ENCODE measurements around the gene UBR4. TPM values are rescaled to one million over a fixed set of nuclear protein-coding genes. Genes with fewer than 3 reads are reported as not detected.

UBR4 gene
- total and polyA plus RNA-seq, 2 of the 8 experiments (the other 6 are each of a cell fraction or from before 2014, with no cell fraction given), result 139 to 152 TPM

DNA sequence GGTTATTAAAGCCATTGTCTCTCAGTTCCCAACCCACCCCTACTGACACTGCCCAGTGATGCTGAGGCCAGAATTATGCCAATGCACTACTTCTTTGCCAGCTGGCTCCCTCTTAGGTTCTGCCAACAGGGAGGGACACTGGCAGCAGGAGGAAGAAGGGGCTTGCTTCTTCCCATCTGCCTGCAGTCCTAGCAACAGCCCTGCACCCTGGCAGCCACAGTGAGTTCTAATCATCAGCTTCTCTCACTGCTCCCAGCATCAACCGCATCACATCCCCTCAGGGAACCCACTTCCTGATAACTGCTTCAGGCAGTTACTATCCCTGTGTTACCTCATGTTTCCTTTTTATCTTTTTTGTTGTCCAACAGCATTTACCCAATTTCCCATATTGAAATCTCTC, 86.2 kb downstream of the UBR4 start:
- Histone ChIP-seq H3K4ac (replicated peaks; ENCODE audit: insufficient read length, low read depth, low read length) (no peak overlapping the region), H4K5ac (ENCODE audit: insufficient read length, low read depth, low read length) (no peak overlapping the region), H3K4me3 (ENCODE audit: extremely low read depth in 1 of 4, insufficient read depth in 2 of 4, low read depth in 3 of 4, low read length in 4 of 4) (no peak overlapping the region), H3K9ac (replicated peaks in 1 of 4; ENCODE audit: extremely low read depth in 1 of 4, low read depth in 3 of 4, low read length in 3 of 4) (no peak overlapping the region), H3K4me1 (replicated peaks in 1 of 4; ENCODE audit: control insufficient read depth in 3 of 4, insufficient read depth in 4 of 4, low read length in 3 of 4) (no peaks in the 10 kb centered on the region), H2BK5ac (ENCODE audit: low read depth, low read length) (no peak overlapping the region), H3K23me2 (ENCODE audit: low read depth, low read length) (no peaks in the 10 kb centered on the region), H2BK12ac (ENCODE audit: low read depth, low read length) (no peak overlapping the region), H4K8ac (ENCODE audit: extremely low read depth, insufficient read depth, low read length) (no peak overlapping the region), H4K20me1 (replicated peaks in 1 of 2; ENCODE audit: control insufficient read depth in 1 of 2, insufficient read depth in 2 of 2, low read length in 2 of 2) (peaks cover 6 to 7% of the 10 kb centered on the region in 2 experiments), H3K56ac (replicated peaks; ENCODE audit: insufficient read length, low read depth, low read length) (no peak overlapping the region), H3K79me1 (ENCODE audit: low read depth, low read length) (no peaks in the 10 kb centered on the region), H2AFZ (ENCODE audit: low read length) (no peak overlapping the region), H2AK5ac (ENCODE audit: low read depth, low read length) (no peak overlapping the region), H3K36me3 (ENCODE audit: control insufficient read depth in 2 of 4, insufficient read depth in 4 of 4, low read length in 3 of 4) (peaks cover 72 to 100% (median 97%) of the 10 kb centered on the region in 4 experiments), H3K27ac (ENCODE audit: low read depth, low read length) (no peak overlapping the region), H2BK20ac (ENCODE audit: low read length) (no peak overlapping the region), H3K9me3 (ENCODE audit: insufficient read depth in 2 of 2, low read depth in 1 of 2, low read length in 1 of 2) (no peaks in the 10 kb centered on the region), H2BK15ac (ENCODE audit: low read length) (no peak overlapping the region), H3K14ac (ENCODE audit: insufficient read length) (no peak overlapping the region), H4K91ac (replicated peaks; ENCODE audit: insufficient read length, low read length) (no peak overlapping the region), H3K4me2 (ENCODE audit: insufficient read depth in 1 of 2, low read depth in 2 of 2, low read length in 2 of 2) (no peak overlapping the region), H2BK120ac (replicated peaks; ENCODE audit: low read depth, low read length) (no peak overlapping the region), H3K27me3 (replicated peaks in 1 of 4; ENCODE audit: control insufficient read depth in 3 of 4, extremely low read depth in 1 of 4, insufficient read depth in 3 of 4, low read length in 3 of 4) (no peaks in the 10 kb centered on the region), H3K23ac (ENCODE audit: insufficient read length) (no peak overlapping the region), H3K18ac (ENCODE audit: extremely low read depth, low read length) (no peak overlapping the region), H3K79me2 (ENCODE audit: control insufficient read depth in 1 of 2, insufficient read depth in 2 of 2, low read length in 2 of 2) (no peaks in the 10 kb centered on the region)
- FAIRE-seq, result no peak
- TF ChIP-seq POU5F1 (IDR thresholded peaks at IDR 0.05; ENCODE audit: low read depth, low read length), result no peak
- TF ChIP-seq CBX5 (IDR thresholded peaks at IDR 0.05; ENCODE audit: low read depth, low read length), result no peak
- WGBS, 2 experiments (ENCODE audit: extremely low coverage in 1 of 2, insufficient coverage in 1 of 2, insufficient read length in 1 of 2, insufficient replicate concordance in 2 of 2, low coverage in 1 of 2, low lambda C conversion rate in 2 of 2, missing lambda C conversion rate in 1 of 2), result 90% methylated on average over 1 of the region's 1 CpG; no CpG with 5 or more reads in 1 of the 2 experiments
- no peak for DNase-seq (ENCODE audit: low read depth in 1 of 2, low spot score in 2 of 2)
- ChIA-PET CTCF (ENCODE audit: partially characterized antibody) (interaction anchor here (1.3 to 1.8 kb wide), 2 partner anchors 25 to 240 kb away, joined by 3 to 4 read pairs; no protein-coding TSS in a partner anchor), POLR2A (ENCODE audit: partially characterized antibody) (interaction anchor here (1.4 kb wide), 1 partner anchor 18 kb away, joined by 3 read pairs; no protein-coding TSS in a partner anchor)
